Nephron (organoid): ENCODE measurements around the gene SLC25A12.

Source experiments
- H3K27ac Mint-ChIP-seq, 3 experiments: 2 replicates each; pipeline ENCODE4 v1.8.0; 2020; ENCODE audit warnings: mixed read lengths in 3 of 3, mild to moderate bottlenecking in 2 of 3, moderate library complexity in 1 of 3
- H3K27me3 Mint-ChIP-seq: 2 replicates; pipeline ENCODE4 v1.8.0; 2021; ENCODE audit warnings: low read depth, mild to moderate bottlenecking, moderate library complexity, mixed read lengths
- H3K36me3 Mint-ChIP-seq: 2 replicates; pipeline ENCODE4 v1.8.0; 2020; ENCODE audit warnings: low read depth, mixed read lengths
- H3K4me1 Mint-ChIP-seq: 2 replicates; pipeline ENCODE4 v1.8.0; 2020; ENCODE audit warnings: mixed read lengths
- H3K4me3 Mint-ChIP-seq, 3 experiments: 2 replicates each; pipeline ENCODE4 v1.8.0; 2020; ENCODE audit warnings: mild to moderate bottlenecking in 3 of 3, mixed read lengths in 3 of 3, moderate library complexity in 2 of 3
- H3K9me3 Mint-ChIP-seq: 2 replicates; pipeline ENCODE4 v1.8.0; 2020; ENCODE audit warnings: mixed read lengths
- CTCF ChIP-seq, 3 experiments: fragments of 200-600 bp; sonication (generic); IDR thresholded peaks; one replicate each; pipeline ENCODE4 v1.5.0; 2021; ENCODE audit warnings: antibody characterized with exemption in 3 of 3; ENCODE audit not compliant: unreplicated experiment in 3 of 3

The SLC25A12 gene

GRCh38 chr2:171832489-171832888, 61.6 kb downstream of the SLC25A12 start:
- no peak overlapping the region for H3K27ac Mint-ChIP-seq
- no peaks in the 10 kb centered on the region for H3K27me3 Mint-ChIP-seq
- no peak overlapping the region for H3K4me3 Mint-ChIP-seq
- H3K4me1 Mint-ChIP-seq, result no peaks in the 10 kb centered on the region
- H3K9me3 Mint-ChIP-seq, result peaks cover 33% of the 10 kb centered on the region
- TF ChIP-seq CTCF (IDR thresholded peaks at IDR 0.05; ENCODE audit: unreplicated experiment in 3 of 3), result no peak
- H3K36me3 Mint-ChIP-seq, result peaks cover 95% of the 10 kb centered on the region

DNA sequence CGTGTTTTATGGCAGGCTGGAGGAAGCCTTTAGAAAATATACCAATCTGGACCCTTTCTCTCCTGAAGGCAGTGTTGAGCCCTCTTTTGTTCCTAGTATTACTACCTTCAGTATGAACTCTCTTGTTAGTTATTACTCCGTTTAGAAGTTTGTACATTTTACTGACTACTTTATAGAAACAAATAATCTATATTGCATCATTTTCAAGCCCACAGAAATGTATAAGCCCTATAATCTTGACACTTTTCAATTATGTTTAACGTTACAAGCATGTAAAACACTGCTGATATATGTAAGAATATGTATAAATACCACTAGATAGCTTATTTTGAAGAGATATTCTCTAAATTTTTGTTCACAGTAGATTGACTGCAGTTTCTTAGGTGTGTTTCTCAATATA, 64.0 kb downstream of the SLC25A12 start:
- H3K27me3 Mint-ChIP-seq, result no peaks in the 10 kb centered on the region
- H3K4me1 Mint-ChIP-seq, result no peaks in the 10 kb centered on the region
- no peak overlapping the region for H3K27ac Mint-ChIP-seq
- no peak overlapping the region for H3K4me3 Mint-ChIP-seq
- H3K9me3 Mint-ChIP-seq, result peaks cover 33% of the 10 kb centered on the region
- peaks cover 85% of the 10 kb centered on the region for H3K36me3 Mint-ChIP-seq
- no peak for TF ChIP-seq CTCF (IDR thresholded peaks at IDR 0.05; ENCODE audit: unreplicated experiment in 3 of 3)

- Mint-ChIP-seq H3K9me3 (no peaks in the 10 kb centered on the region), H3K27me3 (no peaks in the 10 kb centered on the region), H3K4me3 (no peak overlapping the region), H3K27ac (no peak overlapping the region), H3K4me1 (no peaks in the 10 kb centered on the region), H3K36me3 (peaks cover 36% of the 10 kb centered on the region)
- TF ChIP-seq CTCF (IDR thresholded peaks at IDR 0.05; ENCODE audit: unreplicated experiment in 3 of 3), result no peak
Observed at GRCh38 chr2:171824086-171824485, 70.0 kb downstream of the SLC25A12 start.

- Mint-ChIP-seq H3K36me3 (peaks cover 23% of the 10 kb centered on the region), H3K9me3 (no peaks in the 10 kb centered on the region), H3K27ac (no peak overlapping the region), H3K27me3 (no peaks in the 10 kb centered on the region), H3K4me3 (no peak overlapping the region), H3K4me1 (no peaks in the 10 kb centered on the region)
- TF ChIP-seq CTCF (IDR thresholded peaks at IDR 0.05; ENCODE audit: unreplicated experiment in 3 of 3), result no peak
Observed at GRCh38 chr2:171822525-171823322, 71.3 kb downstream of the SLC25A12 start.

GRCh38 chr2:171819453-171819852, 74.6 kb downstream of the SLC25A12 start:
- TF ChIP-seq CTCF (IDR thresholded peaks at IDR 0.05; ENCODE audit: unreplicated experiment in 3 of 3), result no peak
- no peak overlapping the region for H3K27ac Mint-ChIP-seq
- H3K36me3 Mint-ChIP-seq, result peaks cover 9% of the 10 kb centered on the region
- H3K9me3 Mint-ChIP-seq, result no peaks in the 10 kb centered on the region
- H3K4me1 Mint-ChIP-seq, result no peaks in the 10 kb centered on the region
- no peaks in the 10 kb centered on the region for H3K27me3 Mint-ChIP-seq
- no peak overlapping the region for H3K4me3 Mint-ChIP-seq

- no peak for TF ChIP-seq CTCF (IDR thresholded peaks at IDR 0.05; ENCODE audit: unreplicated experiment in 3 of 3)
- peaks cover 12% of the 10 kb centered on the region for H3K36me3 Mint-ChIP-seq
- H3K4me3 Mint-ChIP-seq, result no peak overlapping the region
- peaks cover 17% of the 10 kb centered on the region for H3K4me1 Mint-ChIP-seq
- H3K27me3 Mint-ChIP-seq, result no peaks in the 10 kb centered on the region
- no peak overlapping the region for H3K27ac Mint-ChIP-seq
- H3K9me3 Mint-ChIP-seq, result no peaks in the 10 kb centered on the region
Observed at GRCh38 chr2:171814883-171815282, 79.2 kb downstream of the SLC25A12 start.
